Esophagus muscularis mucosa (tissue), 4 donors: ENCODE results near the gene PFN2. TPM values are rescaled to one million over a fixed set of nuclear protein-coding genes. Genes with fewer than 3 reads are reported as not detected.

Experiments used
- DNase-seq: peaks from one replicate; pipeline ENCODE4 v3.0.0-alpha.2; 2017; ENCODE audit errors: extremely low spot score
- H3K27ac ChIP-seq, 4 donors: fragments of 200-600 bp; sonication (generic); replicated peaks in 1 of 4; 1 replicate in 3 of 4; 2 replicates in 1 of 4; pipeline ENCODE4 v1.5.1; 2016 to 2019; ENCODE audit warnings: mild to moderate bottlenecking in 1 of 4
- H3K27me3 ChIP-seq, 4 donors: fragments of 200-600 bp; sonication (generic); one replicate each; pipeline versions ENCODE4 v1.5.1 to v1.6.0; 2016 to 2019
- H3K36me3 ChIP-seq, 4 donors: fragments of 200-600 bp; sonication (generic); one replicate each; pipeline ENCODE4 v1.5.1; 2016 to 2019
- H3K4me1 ChIP-seq, 4 donors: fragments of 200-600 bp; sonication (generic); one replicate each; pipeline ENCODE4 v1.5.1; 2016 to 2019
- H3K4me3 ChIP-seq, 4 donors: fragments of 200-600 bp; sonication (generic); 1 replicate in 2 of 4; 2 replicates in 2 of 4; pipeline ENCODE4 v1.5.1; 2016 to 2019; ENCODE audit warnings: mild to moderate bottlenecking in 4 of 4, moderate library complexity in 1 of 4
- H3K9me3 ChIP-seq, 4 donors: fragments of 200-600 bp; sonication (generic); 1 replicate in 3 of 4; 2 replicates in 1 of 4; pipeline ENCODE4 v1.5.1; 2016 to 2019
- CTCF ChIP-seq, 3 experiments: fragments of 200-600 bp in 2 of 3; fragments of 450-650 bp in 1 of 3; sonication (generic) in 2 of 3; IDR thresholded peaks; one replicate each; pipeline ENCODE4 v1.5.1; 2017 to 2019; ENCODE audit warnings: antibody characterized with exemption in 3 of 3, mild to moderate bottlenecking in 2 of 3, moderate library complexity in 1 of 3
- EP300 ChIP-seq: sonication (generic); formaldehyde crosslinking; IDR thresholded peaks from one replicate; pipeline ENCODE4 v1.6.1; 2017; ENCODE audit warnings: antibody characterized with exemption
- POLR2A ChIP-seq: fragments of 450-650 bp; IDR thresholded peaks from one replicate; pipeline ENCODE4 v1.6.1; 2017; ENCODE audit warnings: antibody characterized with exemption, moderate library complexity, mild to moderate bottlenecking, low read depth
- POLR2AphosphoS5 ChIP-seq, 2 donors: sonication (generic); formaldehyde crosslinking; IDR thresholded peaks; one replicate each; pipeline ENCODE4 v1.6.1; 2017; ENCODE audit warnings: antibody characterized with exemption in 2 of 2
- WGBS: methylation state at CpG from one replicate; pipeline ENCODE4 v1.1.5; 2018; 5-methylcytosine and 5-hydroxymethylcytosine counted together
- intact Hi-C: fragments of 100-400 bp; cut with DNase I; formaldehyde crosslinking; loops from one replicate; pipeline ENCODE4 v1.15.1; 2023
- small RNA-seq, 3 donors: library from RNA; depleted of rRNA; stranded (forward); fragments of <200 nt; gene quantifications; one replicate each; pipeline ENCODE3, GENCODE V24; 2016
- total RNA-seq, 4 donors: library from RNA; depleted of rRNA; stranded (reverse); fragments of >200 nt; gene quantifications; one replicate each; pipeline versions ENCODE4 v1.1.0 to v1.2.1, GENCODE V29; 2016

PFN2 gene
- total RNA-seq, 4 donors from 2014 or later = 46.4 to 56.1 (median 50.1) TPM

- 95% methylated on average over 3 of the region's 3 CpGs for WGBS
- no peaks in the 10 kb centered on the region for H3K4me1 ChIP-seq
- H3K9me3 ChIP-seq = no peaks in the 10 kb centered on the region
- no peaks in the 10 kb centered on the region for H3K27me3 ChIP-seq
- no peak for DNase-seq
- H3K4me3 ChIP-seq = no peak overlapping the region
- TF ChIP-seq POLR2A (no peak), CTCF (IDR thresholded peaks at IDR 0.05) (no peak), EP300 (no peak)
- peaks cover 7 to 40% (median 14%) of the 10 kb centered on the region in 4 donors for H3K36me3 ChIP-seq
- intact Hi-C loops = no loop called here
- H3K27ac ChIP-seq = no peak overlapping the region
Observed at GRCh38 chr3:149919509-149919908, 51.2 kb downstream of the PFN2 start.

DNA sequence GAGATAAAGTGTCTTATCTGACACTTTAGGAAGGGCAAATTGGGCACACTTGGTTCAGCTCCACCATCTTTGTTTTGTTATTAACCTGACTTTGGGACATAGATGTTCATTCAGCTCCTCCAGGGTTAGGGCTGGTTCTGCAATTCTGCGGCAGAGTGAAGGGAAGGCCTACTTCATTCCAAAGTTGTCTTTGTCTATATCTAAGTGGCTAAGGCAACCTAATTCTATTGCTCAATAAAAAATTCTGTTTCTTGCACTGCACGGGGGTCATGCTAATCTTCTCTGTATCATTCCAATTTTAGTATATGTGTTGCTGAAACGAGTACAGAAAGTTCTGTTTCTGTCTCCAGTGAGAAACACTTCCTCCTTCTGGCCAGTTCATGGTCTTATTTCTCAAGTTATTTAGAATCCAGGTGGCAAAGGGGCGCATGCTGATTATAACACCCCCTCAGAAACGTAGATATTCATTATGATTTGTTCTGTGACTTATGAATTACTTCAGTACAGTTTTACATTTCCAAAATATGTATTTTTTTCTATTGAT lies 53.5 kb downstream of the PFN2 start:
- intact Hi-C loops = no loop called here
- H3K4me3 ChIP-seq = no peak overlapping the region
- no peaks in the 10 kb centered on the region for H3K4me1 ChIP-seq
- H3K27ac ChIP-seq = no peak overlapping the region
- DNase-seq = no peak
- no peaks in the 10 kb centered on the region for H3K27me3 ChIP-seq
- peaks cover 7 to 50% (median 16%) of the 10 kb centered on the region in 4 donors for H3K36me3 ChIP-seq
- H3K9me3 ChIP-seq = no peaks in the 10 kb centered on the region
- TF ChIP-seq EP300 (no peak), POLR2A (no peak), POLR2AphosphoS5 (IDR thresholded peaks at IDR 0.05) (no peak), CTCF (IDR thresholded peaks at IDR 0.05) (no peak)
- 81% methylated on average over 5 of the region's 5 CpGs for WGBS

Small RNA genes within 50 kb of the gene (small RNA-seq; reads per million reads assigned to genes)
- gene RNU6-720P = 0 reads per million in 3 donors

Other genes starting within 250 kb of the PFN2 start
- gene COMMD2, start 218.4 kb downstream of the PFN2 start, total RNA-seq = 10 to 100 TPM; 16.6 to 28.3 (median 20.9) TPM
- gene ANKUB1, start 178.3 kb downstream of the PFN2 start, total RNA-seq = under 1 TPM in 1 of 4 donors, not detected in 3; 0.13 TPM
- 10 to 100 TPM; 52.9 to 95.1 (median 78.2) TPM for gene RNF13, start 157.7 kb downstream of the PFN2 start, total RNA-seq